ENCODE measurements around the gene MRPL55.

- no peak for TF ChIP-seq CTCF (conservative IDR thresholded peaks at IDR 0.05; ENCODE audit: low read depth, low read length)
- no peak for TF ChIP-seq EZH2 (IDR thresholded peaks at IDR 0.05; ENCODE audit: low read length, unreplicated experiment)
- TF ChIP-seq EZH2phosphoT487 (IDR thresholded peaks at IDR 0.05; ENCODE audit: borderline replicate concordance, low read length): no peak
Observed at GRCh38 chr1:228081578-228082213, 27.4 kb downstream of the MRPL55 start.
